SK-N-SH treated with all-trans-retinoic acid at 6 μM for 48 hours (cell line): ENCODE data around the gene TSC22D1.
A peak's percentile ranks its signal among the peaks of the same experiment; 100 is the strongest.

ENCODE experiments used
- ATAC-seq: fragments of 200-7000 bp; cut with Tn5 transposase; 3 replicates; pipeline ENCODE4 v1.9.1; 2020; ENCODE audit warnings: mild to moderate bottlenecking, moderate library complexity
- ARNTL ChIP-seq: fragments of 450-650 bp; formaldehyde crosslinking; IDR thresholded peaks from 2 replicates; pipeline ENCODE4 v1.5.0; 2020; ENCODE audit warnings: low read depth, mild to moderate bottlenecking, moderate library complexity, borderline replicate concordance
- CREB5 ChIP-seq: fragments of 250-450 bp; sonication (Bioruptor Pico); IDR thresholded peaks from 2 replicates; pipeline ENCODE4 v1.5.1; 2020; ENCODE audit warnings: low read depth, mild to moderate bottlenecking, moderate library complexity
- CSDC2 ChIP-seq: fragments of 250-450 bp; sonication (Bioruptor Pico); IDR thresholded peaks from 2 replicates; pipeline ENCODE4 v1.5.0; 2020; ENCODE audit warnings: mild to moderate bottlenecking, moderate library complexity
- CSRNP3 ChIP-seq: fragments of 250-450 bp; sonication (Bioruptor Pico); IDR thresholded peaks from 2 replicates; pipeline ENCODE4 v1.5.1; 2021; ENCODE audit warnings: mild to moderate bottlenecking, moderate library complexity
- ESRRG ChIP-seq: fragments of 250-450 bp; sonication (Bioruptor Pico); IDR thresholded peaks from 2 replicates; pipeline ENCODE4 v1.6.1; 2021; ENCODE audit warnings: mild to moderate bottlenecking
- ISL1 ChIP-seq: fragments of 250-450 bp; sonication (Bioruptor Pico); IDR thresholded peaks from 2 replicates; pipeline ENCODE4 v2.1.2; 2022; ENCODE audit warnings: mild to moderate bottlenecking, moderate library complexity
- OSR1 ChIP-seq: fragments of 250-450 bp; sonication (Bioruptor Pico); IDR thresholded peaks from 2 replicates; pipeline ENCODE4 v1.8.0; 2022; ENCODE audit warnings: moderate library complexity, mild to moderate bottlenecking, inconsistent platforms
- PATZ1 ChIP-seq: fragments of 250-450 bp; sonication (Bioruptor Pico); IDR thresholded peaks from 2 replicates; pipeline ENCODE4 v1.8.0; 2020; ENCODE audit warnings: mild to moderate bottlenecking, moderate library complexity, borderline replicate concordance
- POU6F1 ChIP-seq: fragments of 250-450 bp; sonication (Bioruptor Pico); IDR thresholded peaks from 2 replicates; pipeline ENCODE4 v1.8.0; 2021; ENCODE audit warnings: low read depth, mild to moderate bottlenecking, moderate library complexity, borderline replicate concordance
- PPARA ChIP-seq: fragments of 250-450 bp; sonication (Bioruptor Pico); IDR thresholded peaks from 2 replicates; pipeline ENCODE4 v1.5.0; 2020; ENCODE audit warnings: mild to moderate bottlenecking, borderline replicate concordance
- RARB ChIP-seq: fragments of 250-450 bp; sonication (Bioruptor Pico); IDR thresholded peaks from 2 replicates; pipeline ENCODE4 v1.8.0; 2021; ENCODE audit warnings: mild to moderate bottlenecking, moderate library complexity
- SNAI2 ChIP-seq: fragments of 250-450 bp; sonication (Bioruptor Pico); IDR thresholded peaks from 2 replicates; pipeline ENCODE4 v1.5.0; 2020; ENCODE audit warnings: mild to moderate bottlenecking, moderate library complexity
- TCF4 ChIP-seq: fragments of 250-450 bp; sonication (Bioruptor Pico); IDR thresholded peaks from 2 replicates; pipeline ENCODE4 v1.8.0; 2021; ENCODE audit warnings: mild to moderate bottlenecking, moderate library complexity, borderline replicate concordance
- TOX ChIP-seq: fragments of 250-450 bp; sonication (Bioruptor Pico); IDR thresholded peaks from 2 replicates; pipeline ENCODE4 v1.8.0; 2021; ENCODE audit warnings: mild to moderate bottlenecking, moderate library complexity, borderline replicate concordance
- TSHZ2 ChIP-seq: fragments of 250-450 bp; sonication (Bioruptor Pico); IDR thresholded peaks from 2 replicates; pipeline ENCODE4 v1.5.0; 2020; ENCODE audit warnings: mild to moderate bottlenecking, moderate library complexity
- ZC3H10 ChIP-seq: fragments of 250-450 bp; sonication (Bioruptor Pico); IDR thresholded peaks from 2 replicates; pipeline ENCODE4 v1.5.1; 2021; ENCODE audit warnings: mild to moderate bottlenecking, moderate library complexity
- ZFP30 ChIP-seq: fragments of 450-650 bp; formaldehyde crosslinking; IDR thresholded peaks from 2 replicates; pipeline ENCODE4 v1.5.0; 2022; ENCODE audit warnings: mild to moderate bottlenecking, moderate library complexity
- ZNF565 ChIP-seq: fragments of 450-650 bp; formaldehyde crosslinking; conservative IDR thresholded peaks from 2 replicates; pipeline ENCODE4 v1.5.0; 2020; ENCODE audit warnings: low read depth, mild to moderate bottlenecking, moderate library complexity
- ZNF70 ChIP-seq: fragments of 450-650 bp; formaldehyde crosslinking; IDR thresholded peaks from 2 replicates; pipeline ENCODE4 v1.5.0; 2020; ENCODE audit warnings: mild to moderate bottlenecking, moderate library complexity
- ZNF8 ChIP-seq: fragments of 450-650 bp; formaldehyde crosslinking; IDR thresholded peaks from 2 replicates; pipeline ENCODE4 v1.5.0; 2020; ENCODE audit warnings: mild to moderate bottlenecking, moderate library complexity

The TSC22D1 gene

GRCh38 chr13:44577236-44578066, 1.3 kb upstream of the TSC22D1 start (continued):
- no peak for TF ChIP-seq PATZ1 (CRISPR knock-in tag)
- no peak for TF ChIP-seq TOX (CRISPR knock-in tag)
- no peak for TF ChIP-seq ESRRG (CRISPR knock-in tag)
- TF ChIP-seq CSDC2 (CRISPR knock-in tag), result 0 out of 2 replicates have a peak, but pooled peaks have one; percentile 80
- no peak for TF ChIP-seq ARNTL (CRISPR knock-in tag)
- TF ChIP-seq ZC3H10 (CRISPR knock-in tag), result 0 out of 2 replicates have a peak, but pooled peaks have one; percentile 21

- peak; percentile 7 for ATAC-seq
- TF ChIP-seq CSDC2 (CRISPR knock-in tag), result no peak
- TF ChIP-seq TOX (CRISPR knock-in tag), result no peak
- no peak for TF ChIP-seq ESRRG (CRISPR knock-in tag)
Measured at GRCh38 chr13:44576351-44577235, 463 bp upstream of the TSC22D1 start.

- no peak for ATAC-seq
- TF ChIP-seq ZC3H10 (CRISPR knock-in tag) (no peak), ZNF565 (CRISPR knock-in tag) (no peak)
Measured at GRCh38 chr13:44575035-44575434, 1.1 kb downstream of the TSC22D1 start.

GRCh38 chr13:44574466-44574855, 1.7 kb downstream of the TSC22D1 start:
- TF ChIP-seq ZNF70 (CRISPR knock-in tag) (no peak), TOX (CRISPR knock-in tag) (no peak), PATZ1 (CRISPR knock-in tag) (no peak), RARB (CRISPR knock-in tag) (no peak), POU6F1 (no peak), TCF4 (no peak), CSDC2 (CRISPR knock-in tag) (no peak), ZFP30 (CRISPR knock-in tag) (no peak)
- ATAC-seq, result peak; percentile 3

- peak; percentile 55 for ATAC-seq
- TF ChIP-seq OSR1 (no peak), SNAI2 (no peak), PPARA (no peak), TOX (CRISPR knock-in tag) (no peak), ZNF8 (CRISPR knock-in tag) (no peak), CREB5 (CRISPR knock-in tag) (no peak), TSHZ2 (no peak), ZFP30 (CRISPR knock-in tag) (no peak), CSRNP3 (CRISPR knock-in tag) (no peak), ISL1 (CRISPR knock-in tag) (no peak), ZC3H10 (CRISPR knock-in tag) (no peak)
Measured at GRCh38 chr13:44573790-44574465, 2.2 kb downstream of the TSC22D1 start.
